Gastrocnemius medialis (tissue), 4 donors: ENCODE results near the gene LRRC27.

ENCODE experiments used
- POLR2A ChIP-seq, 2 donors: fragments of 450-650 bp; IDR thresholded peaks; one replicate each; pipeline ENCODE4 v1.6.1; 2017; ENCODE audit warnings: antibody characterized with exemption in 2 of 2, mild to moderate bottlenecking in 2 of 2, moderate library complexity in 2 of 2
- TF ChIP-seq, protein P1 (sequence below), 5 experiments: fragments of 450-650 bp in 3 of 5; fragments of 200-600 bp in 2 of 5; sonication (generic) in 2 of 5; IDR thresholded peaks in 4 of 5; conservative IDR thresholded peaks in 1 of 5; 1 replicate in 4 of 5; 2 replicates in 1 of 5; pipeline ENCODE4 v1.5.1; 2016 to 2019; ENCODE audit warnings: antibody characterized with exemption in 5 of 5, mild to moderate bottlenecking in 3 of 5, moderate library complexity in 3 of 5

DNA sequence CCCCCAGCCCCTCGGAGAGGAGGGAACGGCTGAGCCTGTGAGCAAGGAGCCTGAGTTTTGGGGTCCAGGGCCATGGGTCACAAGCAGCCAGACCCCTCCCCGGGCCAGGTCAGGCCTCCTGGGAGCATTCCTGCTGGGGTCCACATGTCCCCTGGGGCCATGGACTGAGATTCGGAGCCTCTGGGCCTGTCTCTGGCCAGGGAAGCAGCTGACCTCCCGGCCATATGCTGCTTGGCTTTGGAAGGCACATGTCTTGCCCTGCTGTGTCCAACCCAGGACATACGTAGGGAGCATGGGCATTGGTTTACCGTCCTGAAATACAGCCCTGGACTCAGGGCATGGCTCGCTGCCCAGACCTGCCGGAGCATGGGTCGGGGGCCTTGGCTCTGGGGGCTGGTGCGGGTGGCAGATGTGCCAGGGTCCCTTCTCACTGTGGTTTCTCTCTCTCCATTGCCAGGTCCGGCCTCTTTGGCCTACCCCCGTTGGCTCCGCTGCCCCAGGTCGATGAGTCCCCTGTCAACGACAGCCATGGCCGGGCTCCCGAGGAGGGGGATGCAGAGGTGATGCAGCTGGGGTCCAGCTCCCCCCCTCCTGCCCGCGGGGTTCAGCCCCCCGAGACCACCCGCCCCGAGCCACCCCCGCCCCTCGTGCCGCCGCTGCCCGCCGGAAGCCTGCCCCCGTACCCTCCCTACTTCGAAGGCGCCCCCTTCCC is 72.3 kb downstream of the LRRC27 start:
- TF ChIP-seq, protein P1, sequence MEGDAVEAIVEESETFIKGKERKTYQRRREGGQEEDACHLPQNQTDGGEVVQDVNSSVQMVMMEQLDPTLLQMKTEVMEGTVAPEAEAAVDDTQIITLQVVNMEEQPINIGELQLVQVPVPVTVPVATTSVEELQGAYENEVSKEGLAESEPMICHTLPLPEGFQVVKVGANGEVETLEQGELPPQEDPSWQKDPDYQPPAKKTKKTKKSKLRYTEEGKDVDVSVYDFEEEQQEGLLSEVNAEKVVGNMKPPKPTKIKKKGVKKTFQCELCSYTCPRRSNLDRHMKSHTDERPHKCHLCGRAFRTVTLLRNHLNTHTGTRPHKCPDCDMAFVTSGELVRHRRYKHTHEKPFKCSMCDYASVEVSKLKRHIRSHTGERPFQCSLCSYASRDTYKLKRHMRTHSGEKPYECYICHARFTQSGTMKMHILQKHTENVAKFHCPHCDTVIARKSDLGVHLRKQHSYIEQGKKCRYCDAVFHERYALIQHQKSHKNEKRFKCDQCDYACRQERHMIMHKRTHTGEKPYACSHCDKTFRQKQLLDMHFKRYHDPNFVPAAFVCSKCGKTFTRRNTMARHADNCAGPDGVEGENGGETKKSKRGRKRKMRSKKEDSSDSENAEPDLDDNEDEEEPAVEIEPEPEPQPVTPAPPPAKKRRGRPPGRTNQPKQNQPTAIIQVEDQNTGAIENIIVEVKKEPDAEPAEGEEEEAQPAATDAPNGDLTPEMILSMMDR (IDR thresholded peaks at IDR 0.05 in 4 of 5, conservative IDR thresholded peaks at IDR 0.05 in 1 of 5) = no peak
- TF ChIP-seq POLR2A (IDR thresholded peaks at IDR 0.05) = no peak
